HUES6 (cell line): ENCODE measurements around the gene TMEM164.
A peak's percentile ranks its signal among the peaks of the same experiment; 100 is the strongest.
"Not testable (repeated sequence)": the region's sequence is repeated elsewhere in the genome, so short reads cannot be mapped to it uniquely, and the experiment has no call there.

Experiments
- H3K27ac ChIP-seq: 2 replicates; pipeline ENCODE4 v1.7.0; 2013; ENCODE audit warnings: low read depth, mild to moderate bottlenecking, low read length, inconsistent platforms
- H3K27me3 ChIP-seq: 2 replicates; pipeline ENCODE4 v1.6.1; 2013; ENCODE audit warnings: low read length; ENCODE audit not compliant: control insufficient read depth, insufficient read depth
- H3K36me3 ChIP-seq: 2 replicates; pipeline ENCODE4 v1.6.1; 2013; ENCODE audit warnings: low read length; ENCODE audit not compliant: control insufficient read depth, insufficient read depth
- H3K4me1 ChIP-seq: 2 replicates; pipeline ENCODE4 v1.6.1; 2013; ENCODE audit warnings: low read length; ENCODE audit not compliant: control insufficient read depth, insufficient read depth
- H3K4me3 ChIP-seq: 2 replicates; pipeline ENCODE4 v1.5.1; 2013; ENCODE audit warnings: low read depth, low read length
- H3K9ac ChIP-seq: one replicate; pipeline ENCODE4 v1.6.1; 2013; ENCODE audit warnings: mild to moderate bottlenecking, low read length
- H3K9me3 ChIP-seq: 2 replicates; pipeline ENCODE4 v1.6.1; 2013; ENCODE audit warnings: low read depth, low read length; ENCODE audit not compliant: control insufficient read depth, insufficient read depth

Gene TMEM164

GRCh38 chrX:110002300-110003166 lies at the start of gene TMEM164:
TMEM164 (plus strand) TSS chrX:110003114; CDS start chrX:110003775, 661 bp downstream.
- peak within 1 kb of the TSS; percentile 97 for H3K4me3 ChIP-seq
- peaks cover 32% of the 10 kb centered on the region for H3K4me1 ChIP-seq
- H3K27me3 ChIP-seq: peaks cover 19% of the 10 kb centered on the region
- peak within 1 kb of the TSS; percentile 80 for H3K9ac ChIP-seq
- H3K9me3 ChIP-seq: no peaks in the 10 kb centered on the region
- H3K27ac ChIP-seq: no peak within 1 kb of the TSS; the same call in 1 of the 2 replicates
- no peaks in the 10 kb centered on the region for H3K36me3 ChIP-seq

GRCh38 chrX:109954333-109954732 lies 48.6 kb upstream of the TMEM164 start:
- no peak overlapping the region for H3K27ac ChIP-seq
- H3K9ac ChIP-seq: no peak overlapping the region

GRCh38 chrX:109954955-109955354 lies 48.0 kb upstream of the TMEM164 start:
- Histone ChIP-seq H3K27me3 (peaks cover 7% of the 10 kb centered on the region; the same call in 1 of the 2 replicates), H3K36me3 (no peaks in the 10 kb centered on the region), H3K27ac (no peak overlapping the region), H3K4me1 (no peaks in the 10 kb centered on the region), H3K9ac (no peak overlapping the region), H3K9me3 (no peaks in the 10 kb centered on the region), H3K4me3 (no peak overlapping the region)

More at GRCh38 chrX:109954333-109954732, 48.6 kb upstream of the TMEM164 start:
- Histone ChIP-seq H3K36me3 (no peaks in the 10 kb centered on the region), H3K9me3 (no peaks in the 10 kb centered on the region), H3K4me3 (no peak overlapping the region), H3K27me3 (peaks cover 2% of the 10 kb centered on the region; the same call in 1 of the 2 replicates), H3K4me1 (no peaks in the 10 kb centered on the region)

GRCh38 chrX:109958266-109958665 lies 44.6 kb upstream of the TMEM164 start:
- Histone ChIP-seq H3K36me3 (no peaks in the 10 kb centered on the region), H3K27me3 (peaks cover 12% of the 10 kb centered on the region; the same call in 1 of the 2 replicates), H3K27ac (no peak overlapping the region), H3K4me3 (no peak overlapping the region), H3K9me3 (no peaks in the 10 kb centered on the region), H3K9ac (no peak overlapping the region), H3K4me1 (no peaks in the 10 kb centered on the region)

- Histone ChIP-seq H3K4me1 (no peaks in the 10 kb centered on the region), H3K27me3 (peaks cover 21% of the 10 kb centered on the region; the same call in 1 of the 2 replicates), H3K4me3 (no peak overlapping the region), H3K9ac (no peak overlapping the region), H3K27ac (no peak overlapping the region), H3K9me3 (no peaks in the 10 kb centered on the region), H3K36me3 (no peaks in the 10 kb centered on the region)
These were observed 43.5 kb upstream of the TMEM164 start for GRCh38 chrX:109959356-109959871.

GRCh38 chrX:109964390-109964789 lies 38.5 kb upstream of the TMEM164 start:
- Histone ChIP-seq H3K27ac (no peak overlapping the region), H3K36me3 (no peaks in the 10 kb centered on the region), H3K9ac (no peak overlapping the region), H3K27me3 (peaks cover 32% of the 10 kb centered on the region; the same call in 1 of the 2 replicates), H3K4me1 (no peaks in the 10 kb centered on the region), H3K9me3 (no peaks in the 10 kb centered on the region), H3K4me3 (no peak overlapping the region)

GRCh38 chrX:109966246-109966645 lies 36.7 kb upstream of the TMEM164 start:
- no peak overlapping the region for H3K9ac ChIP-seq
- H3K4me1 ChIP-seq: no peaks in the 10 kb centered on the region
- no peak overlapping the region for H3K4me3 ChIP-seq

GRCh38 chrX:109967156-109967555 lies 35.8 kb upstream of the TMEM164 start:
- no peaks in the 10 kb centered on the region for H3K36me3 ChIP-seq
- no peaks in the 10 kb centered on the region for H3K4me1 ChIP-seq
- peaks cover 31% of the 10 kb centered on the region; the same call in 1 of the 2 replicates for H3K27me3 ChIP-seq
- no peaks in the 10 kb centered on the region for H3K9me3 ChIP-seq
- no peak overlapping the region for H3K4me3 ChIP-seq
- H3K27ac ChIP-seq: no peak overlapping the region
- H3K9ac ChIP-seq: no peak overlapping the region

More at GRCh38 chrX:109966246-109966645, 36.7 kb upstream of the TMEM164 start:
- Histone ChIP-seq H3K36me3 (no peaks in the 10 kb centered on the region), H3K27ac (no peak overlapping the region), H3K9me3 (no peaks in the 10 kb centered on the region), H3K27me3 (peaks cover 28% of the 10 kb centered on the region; the same call in 1 of the 2 replicates)

- H3K36me3 ChIP-seq, H3K27me3 ChIP-seq, H3K4me3 ChIP-seq: not testable (repeated sequence)
These were observed 32.1 kb upstream of the TMEM164 start for GRCh38 chrX:109970841-109971240.

GRCh38 chrX:109974906-109975655 lies 27.8 kb upstream of the TMEM164 start:
- H3K4me1 ChIP-seq: peaks cover 7% of the 10 kb centered on the region; the same call in 1 of the 2 replicates
- H3K36me3 ChIP-seq: no peaks in the 10 kb centered on the region
- H3K27ac ChIP-seq: no peak overlapping the region

More at GRCh38 chrX:109970841-109971240, 32.1 kb upstream of the TMEM164 start:
- H3K9me3 ChIP-seq, H3K9ac ChIP-seq, H3K4me1 ChIP-seq, H3K27ac ChIP-seq: not testable (repeated sequence)

More at GRCh38 chrX:109974906-109975655, 27.8 kb upstream of the TMEM164 start:
- no peak overlapping the region for H3K4me3 ChIP-seq
- no peak overlapping the region for H3K9ac ChIP-seq
- H3K9me3 ChIP-seq: no peaks in the 10 kb centered on the region
- peaks cover 9% of the 10 kb centered on the region; the same call in 1 of the 2 replicates for H3K27me3 ChIP-seq
